ENCODE measurements around the gene INPP5E. TPM values are rescaled to one million over a fixed set of nuclear protein-coding genes. Genes with fewer than 3 reads are reported as not detected.

Gene INPP5E
- total and polyA plus RNA-seq, 2 donors: 3.9 to 17.5 TPM

DNA sequence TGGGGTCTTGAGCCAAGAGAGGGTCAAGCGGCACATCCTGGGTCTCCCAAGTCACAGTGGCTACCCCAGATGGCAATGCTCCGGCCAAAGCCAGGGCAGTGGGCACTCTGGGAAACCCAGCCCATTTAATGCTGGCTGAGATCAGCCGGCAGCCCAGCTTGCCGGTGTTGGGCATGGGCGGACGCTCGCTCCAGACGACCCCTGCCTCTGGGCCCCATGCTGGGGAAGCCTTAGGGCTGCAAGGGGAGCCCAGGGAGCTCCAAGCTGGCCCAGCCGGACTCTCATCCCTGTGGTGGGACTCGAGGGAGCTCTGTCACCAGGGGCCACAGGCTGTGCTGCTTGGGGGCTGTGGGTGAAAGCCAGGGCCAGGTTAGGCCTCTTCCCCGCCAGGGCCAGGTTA, 60.2 kb downstream of the INPP5E start:
- H3K9me3 ChIP-seq (ENCODE audit: control insufficient read depth in 2 of 2, insufficient read depth in 1 of 2, low read length in 1 of 2): no peaks in the 10 kb centered on the region
- H3K4me3 ChIP-seq (ENCODE audit: low read length in 2 of 2): no peak overlapping the region
- whole genome bisulfite sequencing: 97% methylated on average over 11 of the region's 11 CpGs
- H3K4me1 ChIP-seq (ENCODE audit: control insufficient read depth in 2 of 2, insufficient read depth in 2 of 2, low read length in 2 of 2): no peaks in the 10 kb centered on the region
- no peaks in the 10 kb centered on the region for H3K27me3 ChIP-seq (ENCODE audit: control insufficient read depth in 2 of 2, insufficient read depth in 1 of 2, low read length in 1 of 2)
- DNase-seq (ENCODE audit: low read depth in 6 of 9, low spot score in 9 of 9): no peak
- no peak overlapping the region for H3K27ac ChIP-seq (ENCODE audit: low read depth in 1 of 2, low read length in 1 of 2)
- peaks cover 45 to 60% of the 10 kb centered on the region in 2 donors for H3K36me3 ChIP-seq (ENCODE audit: control insufficient read depth in 2 of 2, insufficient read depth in 2 of 2, low read length in 1 of 2)

DNA sequence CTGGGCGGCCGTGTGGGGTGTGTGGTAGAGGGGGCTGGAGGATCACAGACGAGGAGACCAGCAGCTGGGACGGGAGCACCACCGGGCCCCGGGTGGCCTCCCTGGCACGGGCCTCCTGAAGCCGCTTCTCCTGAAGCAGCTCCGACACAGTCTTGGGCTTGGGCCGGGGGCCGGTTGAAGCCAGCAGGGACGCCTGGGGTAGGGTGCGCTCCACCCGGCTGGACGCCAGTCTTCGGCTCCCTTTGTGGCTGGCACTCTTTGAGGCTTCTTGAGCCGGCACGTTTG, 60.7 kb downstream of the INPP5E start:
- WGBS: 97% methylated on average over 18 of the region's 18 CpGs
- no peak for DNase-seq (ENCODE audit: low read depth in 6 of 9, low spot score in 9 of 9)
- H3K4me1 ChIP-seq (ENCODE audit: control insufficient read depth in 2 of 2, insufficient read depth in 2 of 2, low read length in 2 of 2): no peaks in the 10 kb centered on the region
- no peak overlapping the region for H3K27ac ChIP-seq (ENCODE audit: low read depth in 1 of 2, low read length in 1 of 2)
- H3K36me3 ChIP-seq (ENCODE audit: control insufficient read depth in 2 of 2, insufficient read depth in 2 of 2, low read length in 1 of 2): peaks cover 43 to 56% of the 10 kb centered on the region in 2 donors
- H3K9me3 ChIP-seq (ENCODE audit: control insufficient read depth in 2 of 2, insufficient read depth in 1 of 2, low read length in 1 of 2): no peaks in the 10 kb centered on the region
- no peak overlapping the region for H3K4me3 ChIP-seq (ENCODE audit: low read length in 2 of 2)
- H3K27me3 ChIP-seq (ENCODE audit: control insufficient read depth in 2 of 2, insufficient read depth in 1 of 2, low read length in 1 of 2): peaks cover 0 to 3% of the 10 kb centered on the region in 2 donors

Other genes starting within 250 kb of the INPP5E start
- gene LHX3, start 234.7 kb downstream of the INPP5E start, total RNA-seq: 0.09 TPM
- gene LHX3, start 234.7 kb downstream of the INPP5E start, polyA plus RNA-seq: 0.23 TPM
- 3.9 TPM for gene QSOX2, start 194.0 kb downstream of the INPP5E start, total RNA-seq
- 11.5 TPM for gene QSOX2, start 194.0 kb downstream of the INPP5E start, polyA plus RNA-seq
- 0.24 TPM for gene CCDC187, start 135.8 kb downstream of the INPP5E start, total RNA-seq
- gene CCDC187, start 135.8 kb downstream of the INPP5E start, polyA plus RNA-seq: 0.23 TPM
- 6.1 TPM for gene GPSM1, start 112.3 kb downstream of the INPP5E start, total RNA-seq
- 13.1 TPM for gene GPSM1, start 112.3 kb downstream of the INPP5E start, polyA plus RNA-seq
- 41.9 TPM for gene DNLZ, start 76.1 kb downstream of the INPP5E start, total RNA-seq
- 15.7 TPM for gene DNLZ, start 76.1 kb downstream of the INPP5E start, polyA plus RNA-seq
- gene CARD9, start 66.2 kb downstream of the INPP5E start, total RNA-seq: 2.8 TPM
- 3.5 TPM for gene CARD9, start 66.2 kb downstream of the INPP5E start, polyA plus RNA-seq
- 2.1 TPM for gene SNAPC4, start 39.7 kb downstream of the INPP5E start, total RNA-seq
- gene SNAPC4, start 39.7 kb downstream of the INPP5E start, polyA plus RNA-seq: 11.3 TPM
- gene ENTR1, start 29.2 kb downstream of the INPP5E start, total RNA-seq: 26.7 TPM
- 60.3 TPM for gene ENTR1, start 29.2 kb downstream of the INPP5E start, polyA plus RNA-seq
- gene PMPCA, start 29.2 kb downstream of the INPP5E start, total RNA-seq: 26.5 TPM
- gene PMPCA, start 29.2 kb downstream of the INPP5E start, polyA plus RNA-seq: 52.3 TPM
- gene SEC16A, start 43.2 kb upstream of the INPP5E start, total RNA-seq: 13.6 TPM
- 89.7 TPM for gene SEC16A, start 43.2 kb upstream of the INPP5E start, polyA plus RNA-seq
- gene NOTCH1, start 106.2 kb upstream of the INPP5E start, total RNA-seq: 14.9 TPM
- 15.9 TPM for gene NOTCH1, start 106.2 kb upstream of the INPP5E start, polyA plus RNA-seq
- 18.1 TPM for gene EGFL7, start 223.1 kb upstream of the INPP5E start, total RNA-seq
- 118 TPM for gene EGFL7, start 223.1 kb upstream of the INPP5E start, polyA plus RNA-seq
- 8.2 TPM for gene AGPAT2, start 247.6 kb upstream of the INPP5E start, total RNA-seq
- gene AGPAT2, start 247.6 kb upstream of the INPP5E start, polyA plus RNA-seq: 28.8 TPM